ENCODE results near the gene WDR26. TPM values are rescaled to one million over a fixed set of nuclear protein-coding genes. Genes with fewer than 3 reads are reported as not detected.

The WDR26 gene
- total and polyA plus RNA-seq, 9 of the 15 experiments (the other 6 are each of a cell fraction or from before 2014, with no cell fraction given) = 11.5 to 66.0 (median 39.8) TPM

DNA sequence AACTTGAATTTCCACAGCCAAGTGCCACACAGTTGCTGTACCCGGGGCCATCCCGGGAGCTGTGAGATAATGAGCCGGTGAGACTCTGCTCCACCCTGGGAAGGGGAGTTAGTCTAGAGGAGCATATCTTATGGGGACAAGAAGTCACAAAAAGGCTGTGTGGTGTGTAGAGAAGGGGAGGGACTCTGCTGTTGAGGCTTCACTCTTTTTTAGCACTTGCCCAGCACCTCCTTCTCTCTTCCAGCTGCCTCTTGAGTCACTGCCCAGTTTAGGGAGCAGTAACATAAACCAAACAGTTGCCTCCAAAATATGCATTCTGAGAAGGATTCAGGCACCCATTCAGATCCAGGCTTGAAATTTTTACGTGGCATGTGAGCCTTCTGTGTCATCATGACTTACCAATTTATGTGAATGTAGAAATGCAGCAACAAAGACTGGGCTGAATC lies 744 bp upstream of the WDR26 start (continued):
- TF ChIP-seq HMG20A (CRISPR knock-in tag; conservative IDR thresholded peaks at IDR 0.05) = no peak
- no peak for TF ChIP-seq ESRRB (CRISPR knock-in tag; IDR thresholded peaks at IDR 0.05; ENCODE audit: borderline replicate concordance)
- TF ChIP-seq CHD4 (IDR thresholded peaks at IDR 0.05; ENCODE audit: insufficient read depth, insufficient replicate concordance, low read depth, low read length, poor library complexity, severe bottlenecking) = no peak
- TF ChIP-seq SMARCC2 (IDR thresholded peaks at IDR 0.05; ENCODE audit: low read depth) = no peak; the same call in 1 of the 2 replicates
- no peak for TF ChIP-seq SREBF2 (CRISPR knock-in tag; IDR thresholded peaks at IDR 0.05)
- TF ChIP-seq, protein P1, sequence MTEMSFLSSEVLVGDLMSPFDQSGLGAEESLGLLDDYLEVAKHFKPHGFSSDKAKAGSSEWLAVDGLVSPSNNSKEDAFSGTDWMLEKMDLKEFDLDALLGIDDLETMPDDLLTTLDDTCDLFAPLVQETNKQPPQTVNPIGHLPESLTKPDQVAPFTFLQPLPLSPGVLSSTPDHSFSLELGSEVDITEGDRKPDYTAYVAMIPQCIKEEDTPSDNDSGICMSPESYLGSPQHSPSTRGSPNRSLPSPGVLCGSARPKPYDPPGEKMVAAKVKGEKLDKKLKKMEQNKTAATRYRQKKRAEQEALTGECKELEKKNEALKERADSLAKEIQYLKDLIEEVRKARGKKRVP (CRISPR knock-in tag; IDR thresholded peaks at IDR 0.05) = 0 out of 2 replicates have a peak, but pooled peaks have one; percentile 21
- TF ChIP-seq, protein P2, sequence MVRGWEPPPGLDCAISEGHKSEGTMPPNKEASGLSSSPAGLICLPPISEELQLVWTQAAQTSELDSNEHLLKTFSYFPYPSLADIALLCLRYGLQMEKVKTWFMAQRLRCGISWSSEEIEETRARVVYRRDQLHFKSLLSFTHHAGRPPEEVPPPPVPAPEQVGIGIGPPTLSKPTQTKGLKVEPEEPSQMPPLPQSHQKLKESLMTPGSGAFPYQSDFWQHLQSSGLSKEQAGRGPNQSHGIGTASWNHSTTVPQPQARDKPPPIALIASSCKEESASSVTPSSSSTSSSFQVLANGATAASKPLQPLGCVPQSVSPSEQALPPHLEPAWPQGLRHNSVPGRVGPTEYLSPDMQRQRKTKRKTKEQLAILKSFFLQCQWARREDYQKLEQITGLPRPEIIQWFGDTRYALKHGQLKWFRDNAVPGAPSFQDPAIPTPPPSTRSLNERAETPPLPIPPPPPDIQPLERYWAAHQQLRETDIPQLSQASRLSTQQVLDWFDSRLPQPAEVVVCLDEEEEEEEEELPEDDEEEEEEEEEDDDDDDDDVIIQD (CRISPR knock-in tag; IDR thresholded peaks at IDR 0.05) = no peak
- TF ChIP-seq NONO (IDR thresholded peaks at IDR 0.05; ENCODE audit: low read depth in 2 of 2, low read length in 1 of 2) = no peak
- TF ChIP-seq FOXJ3 (CRISPR knock-in tag; IDR thresholded peaks at IDR 0.05) = no peak
- TF ChIP-seq ZNF212 (CRISPR knock-in tag; IDR thresholded peaks at IDR 0.05) = no peak
- no peak for TF ChIP-seq ATF1 (CRISPR knock-in tag; IDR thresholded peaks at IDR 0.05)
- TF ChIP-seq ATF1 (tag; IDR thresholded peaks at IDR 0.05) = peak; percentile 22; the same call in 1 of the 2 replicates
- no peak for TF ChIP-seq ZKSCAN8 (CRISPR knock-in tag; IDR thresholded peaks at IDR 0.05)
- TF ChIP-seq, protein P3, sequence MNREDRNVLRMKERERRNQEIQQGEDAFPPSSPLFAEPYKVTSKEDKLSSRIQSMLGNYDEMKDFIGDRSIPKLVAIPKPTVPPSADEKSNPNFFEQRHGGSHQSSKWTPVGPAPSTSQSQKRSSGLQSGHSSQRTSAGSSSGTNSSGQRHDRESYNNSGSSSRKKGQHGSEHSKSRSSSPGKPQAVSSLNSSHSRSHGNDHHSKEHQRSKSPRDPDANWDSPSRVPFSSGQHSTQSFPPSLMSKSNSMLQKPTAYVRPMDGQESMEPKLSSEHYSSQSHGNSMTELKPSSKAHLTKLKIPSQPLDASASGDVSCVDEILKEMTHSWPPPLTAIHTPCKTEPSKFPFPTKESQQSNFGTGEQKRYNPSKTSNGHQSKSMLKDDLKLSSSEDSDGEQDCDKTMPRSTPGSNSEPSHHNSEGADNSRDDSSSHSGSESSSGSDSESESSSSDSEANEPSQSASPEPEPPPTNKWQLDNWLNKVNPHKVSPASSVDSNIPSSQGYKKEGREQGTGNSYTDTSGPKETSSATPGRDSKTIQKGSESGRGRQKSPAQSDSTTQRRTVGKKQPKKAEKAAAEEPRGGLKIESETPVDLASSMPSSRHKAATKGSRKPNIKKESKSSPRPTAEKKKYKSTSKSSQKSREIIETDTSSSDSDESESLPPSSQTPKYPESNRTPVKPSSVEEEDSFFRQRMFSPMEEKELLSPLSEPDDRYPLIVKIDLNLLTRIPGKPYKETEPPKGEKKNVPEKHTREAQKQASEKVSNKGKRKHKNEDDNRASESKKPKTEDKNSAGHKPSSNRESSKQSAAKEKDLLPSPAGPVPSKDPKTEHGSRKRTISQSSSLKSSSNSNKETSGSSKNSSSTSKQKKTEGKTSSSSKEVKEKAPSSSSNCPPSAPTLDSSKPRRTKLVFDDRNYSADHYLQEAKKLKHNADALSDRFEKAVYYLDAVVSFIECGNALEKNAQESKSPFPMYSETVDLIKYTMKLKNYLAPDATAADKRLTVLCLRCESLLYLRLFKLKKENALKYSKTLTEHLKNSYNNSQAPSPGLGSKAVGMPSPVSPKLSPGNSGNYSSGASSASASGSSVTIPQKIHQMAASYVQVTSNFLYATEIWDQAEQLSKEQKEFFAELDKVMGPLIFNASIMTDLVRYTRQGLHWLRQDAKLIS (CRISPR knock-in tag; IDR thresholded peaks at IDR 0.05) = peak; percentile 81; the same call in 1 of the 2 replicates
- TF ChIP-seq ZNF232 (CRISPR knock-in tag; IDR thresholded peaks at IDR 0.05) = no peak
- no peak for TF ChIP-seq POLR2H (tag; IDR thresholded peaks at IDR 0.05; ENCODE audit: low read depth)
- peak; percentile 37; the same call in 1 of the 2 replicates for TF ChIP-seq MAFF (IDR thresholded peaks at IDR 0.05; ENCODE audit: low read length)
- peak; percentile 33 for TF ChIP-seq TBP (optimal IDR thresholded peaks at IDR 0.05; ENCODE audit: low read depth, low read length)
- TF ChIP-seq POLR2B (IDR thresholded peaks at IDR 0.05; ENCODE audit: low read depth, partially characterized antibody) = peak; percentile 19
- no peak for TF ChIP-seq RNF2 (IDR thresholded peaks at IDR 0.05)
- no peak for TF ChIP-seq TCF3 (CRISPR knock-in tag; IDR thresholded peaks at IDR 0.05)
- TF ChIP-seq, protein P4, sequence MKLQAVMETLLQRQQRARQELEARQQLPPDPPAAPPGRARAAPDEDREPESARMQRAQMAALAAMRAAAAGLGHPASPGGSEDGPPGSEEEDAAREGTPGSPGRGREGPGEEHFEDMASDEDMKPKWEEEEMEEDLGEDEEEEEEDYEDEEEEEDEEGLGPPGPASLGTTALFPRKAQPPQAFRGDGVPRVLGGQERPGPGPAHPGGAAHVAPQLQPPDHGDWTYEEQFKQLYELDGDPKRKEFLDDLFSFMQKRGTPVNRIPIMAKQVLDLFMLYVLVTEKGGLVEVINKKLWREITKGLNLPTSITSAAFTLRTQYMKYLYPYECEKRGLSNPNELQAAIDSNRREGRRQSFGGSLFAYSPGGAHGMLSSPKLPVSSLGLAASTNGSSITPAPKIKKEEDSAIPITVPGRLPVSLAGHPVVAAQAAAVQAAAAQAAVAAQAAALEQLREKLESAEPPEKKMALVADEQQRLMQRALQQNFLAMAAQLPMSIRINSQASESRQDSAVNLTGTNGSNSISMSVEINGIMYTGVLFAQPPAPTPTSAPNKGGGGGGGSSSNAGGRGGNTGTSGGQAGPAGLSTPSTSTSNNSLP (IDR thresholded peaks at IDR 0.05; ENCODE audit: borderline replicate concordance, low read depth, low read length) = no peak
- no peak for TF ChIP-seq PTRF (tag; IDR thresholded peaks at IDR 0.05)

All from K562 (cell line).